ENCODE measurements around the gene NAT9. TPM values are rescaled to one million over a fixed set of nuclear protein-coding genes. Genes with fewer than 3 reads are reported as not detected.

The NAT9 gene
- total and polyA plus RNA-seq, 4 donors: 27.1 to 47.4 (median 36.6) TPM

DNA sequence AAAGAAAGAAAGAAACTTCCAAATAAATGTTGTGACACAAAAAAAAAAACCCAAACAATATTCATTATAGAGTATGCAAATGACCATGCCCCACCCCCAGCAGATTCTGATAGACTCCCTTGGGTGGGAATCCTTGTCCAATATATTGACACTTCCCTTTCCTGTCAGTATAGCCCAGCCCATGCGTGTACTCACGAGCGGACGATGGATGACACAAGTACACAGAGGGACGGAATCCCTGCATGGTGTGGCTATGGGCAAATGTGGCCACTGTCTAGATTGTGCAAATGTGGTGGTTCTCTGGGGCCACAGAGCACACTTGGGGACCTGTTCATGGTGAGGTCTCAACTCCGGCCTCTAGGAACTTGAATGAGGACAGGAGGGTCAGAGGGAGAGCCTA lies 36.0 kb downstream of the NAT9 start:
- TF ChIP-seq, protein P1, sequence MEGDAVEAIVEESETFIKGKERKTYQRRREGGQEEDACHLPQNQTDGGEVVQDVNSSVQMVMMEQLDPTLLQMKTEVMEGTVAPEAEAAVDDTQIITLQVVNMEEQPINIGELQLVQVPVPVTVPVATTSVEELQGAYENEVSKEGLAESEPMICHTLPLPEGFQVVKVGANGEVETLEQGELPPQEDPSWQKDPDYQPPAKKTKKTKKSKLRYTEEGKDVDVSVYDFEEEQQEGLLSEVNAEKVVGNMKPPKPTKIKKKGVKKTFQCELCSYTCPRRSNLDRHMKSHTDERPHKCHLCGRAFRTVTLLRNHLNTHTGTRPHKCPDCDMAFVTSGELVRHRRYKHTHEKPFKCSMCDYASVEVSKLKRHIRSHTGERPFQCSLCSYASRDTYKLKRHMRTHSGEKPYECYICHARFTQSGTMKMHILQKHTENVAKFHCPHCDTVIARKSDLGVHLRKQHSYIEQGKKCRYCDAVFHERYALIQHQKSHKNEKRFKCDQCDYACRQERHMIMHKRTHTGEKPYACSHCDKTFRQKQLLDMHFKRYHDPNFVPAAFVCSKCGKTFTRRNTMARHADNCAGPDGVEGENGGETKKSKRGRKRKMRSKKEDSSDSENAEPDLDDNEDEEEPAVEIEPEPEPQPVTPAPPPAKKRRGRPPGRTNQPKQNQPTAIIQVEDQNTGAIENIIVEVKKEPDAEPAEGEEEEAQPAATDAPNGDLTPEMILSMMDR (IDR thresholded peaks at IDR 0.05; ENCODE audit: control extremely low read depth, extremely low read depth): no peak
- Histone ChIP-seq H3K27me3 (ENCODE audit: control insufficient read depth in 3 of 3, insufficient read depth in 3 of 3, low read length in 2 of 3) (peaks cover 0 to 19% (median 3%) of the 10 kb centered on the region in 3 donors), H3K27ac (ENCODE audit: low read depth in 1 of 2, low read length in 1 of 2) (no peak overlapping the region), H3K9me3 (ENCODE audit: control insufficient read depth in 4 of 4, insufficient read depth in 3 of 4, low read length in 3 of 4) (no peaks in the 10 kb centered on the region), H3K4me3 (no peak overlapping the region), H3K36me3 (ENCODE audit: control insufficient read depth in 4 of 4, insufficient read depth in 4 of 4, low read length in 4 of 4) (no peaks in the 10 kb centered on the region), H3K9ac (ENCODE audit: insufficient read depth in 1 of 2, low read length in 2 of 2) (no peak overlapping the region), H3K4me1 (ENCODE audit: control insufficient read depth in 5 of 5, insufficient read depth in 5 of 5, low read length in 5 of 5) (peaks cover 0 to 49% (median 8%) of the 10 kb centered on the region in 5 donors)
- no peak for DNase-seq
- WGBS, 2 donors: 19 to 55% methylated on average over 6 of the region's 6 CpGs
- ATAC-seq (ENCODE audit: insufficient read depth, low FRiP score): no peak

DNA sequence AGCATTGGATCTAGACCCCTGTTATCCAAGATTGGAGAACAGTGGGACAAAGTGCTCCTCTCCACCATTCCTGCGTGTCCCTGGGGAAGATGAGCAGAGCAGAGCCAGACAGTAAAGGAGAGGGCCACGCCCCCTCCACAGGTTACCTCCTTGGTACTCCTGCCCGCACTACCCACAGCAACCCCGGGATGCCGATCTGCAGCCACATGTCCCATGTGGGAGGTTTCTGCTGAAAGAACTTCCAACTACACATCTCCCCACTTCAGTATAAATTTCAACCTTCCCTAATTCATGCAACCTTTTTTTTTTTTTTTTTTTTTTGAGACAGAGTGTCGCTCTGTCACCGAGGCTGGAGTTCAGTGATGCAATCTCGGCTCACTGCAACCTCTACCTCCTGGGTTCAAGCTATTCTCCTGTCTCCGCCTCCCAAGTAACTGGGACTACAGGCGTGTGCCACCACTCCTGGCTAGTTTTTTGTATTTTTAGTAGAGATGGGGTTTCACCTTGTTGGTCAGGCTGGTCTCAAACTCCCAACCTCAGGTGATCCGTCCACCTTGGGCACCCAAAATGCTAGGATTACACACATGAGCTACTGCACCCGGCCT lies 36.8 kb downstream of the NAT9 start:
- H3K9ac ChIP-seq (ENCODE audit: insufficient read depth in 1 of 2, low read length in 2 of 2): no peak overlapping the region
- peaks cover 0 to 42% (median 8%) of the 10 kb centered on the region in 5 donors for H3K4me1 ChIP-seq (ENCODE audit: control insufficient read depth in 5 of 5, insufficient read depth in 5 of 5, low read length in 5 of 5)

DNA sequence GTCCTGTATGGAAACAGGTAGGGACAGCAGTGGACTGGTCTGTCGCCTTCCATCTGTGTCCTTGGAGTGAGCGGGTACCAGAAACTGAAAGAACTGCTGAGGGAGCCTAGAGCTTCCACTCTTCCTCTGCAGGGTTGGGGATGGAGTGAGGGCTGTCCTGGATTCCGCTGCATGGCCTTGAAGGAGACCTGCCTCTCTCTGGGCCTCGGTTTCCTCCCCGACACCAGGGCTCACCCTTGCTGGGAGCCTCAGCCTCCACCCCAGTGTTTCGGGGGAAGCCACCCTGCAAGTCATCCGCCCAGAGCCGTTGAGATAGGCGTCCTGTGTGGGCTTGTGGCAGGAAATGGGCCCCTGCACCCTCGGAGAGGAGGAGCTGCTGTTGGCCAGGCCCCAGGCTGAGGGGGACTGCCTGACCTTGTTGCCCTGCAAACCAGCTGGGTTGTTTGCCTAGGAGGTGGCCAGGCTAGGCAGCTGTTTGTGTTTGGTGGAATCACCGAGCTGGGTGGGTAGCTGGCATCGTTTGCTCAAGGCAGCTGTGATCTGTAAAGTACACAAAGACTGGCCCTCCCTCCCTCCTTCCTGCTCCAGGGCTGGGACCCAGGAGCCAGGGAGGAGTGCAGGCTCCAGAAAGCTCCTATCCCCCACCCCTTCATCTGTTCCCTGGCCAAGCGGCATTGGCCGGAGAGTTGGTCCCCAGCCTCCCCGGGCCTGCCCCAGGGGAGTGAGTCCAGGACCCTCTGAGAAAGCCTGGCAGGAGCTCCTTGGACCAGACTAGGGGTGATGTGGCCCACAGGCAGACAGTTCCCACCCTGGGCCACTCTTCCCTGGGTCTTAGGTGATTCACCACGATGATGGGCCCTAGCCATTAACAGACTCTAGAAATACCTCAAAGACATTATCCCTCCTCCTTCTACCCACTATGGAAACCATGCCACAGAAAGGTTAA lies 37.8 kb downstream of the NAT9 start:
- H3K4me3 ChIP-seq: no peak overlapping the region
- peak overlapping the region in 1 of 2 donors; percentile 5 for H3K27ac ChIP-seq (ENCODE audit: low read depth in 1 of 2, low read length in 1 of 2)
- 19 to 29% methylated on average over 16 of the region's 16 CpGs for WGBS, 2 donors
- no peaks in the 10 kb centered on the region for H3K36me3 ChIP-seq (ENCODE audit: control insufficient read depth in 4 of 4, insufficient read depth in 4 of 4, low read length in 4 of 4)
- H3K27me3 ChIP-seq (ENCODE audit: control insufficient read depth in 3 of 3, insufficient read depth in 3 of 3, low read length in 2 of 3): peaks cover 0 to 26% (median 3%) of the 10 kb centered on the region in 3 donors
- TF ChIP-seq, protein P1 (IDR thresholded peaks at IDR 0.05; ENCODE audit: control extremely low read depth, extremely low read depth): no peak
- no peak overlapping the region for H3K9ac ChIP-seq (ENCODE audit: insufficient read depth in 1 of 2, low read length in 2 of 2)
- ATAC-seq (ENCODE audit: insufficient read depth, low FRiP score) (peak; percentile 39), DNase-seq (peak; percentile 92 to 96 (median 93))
- H3K4me1 ChIP-seq (ENCODE audit: control insufficient read depth in 5 of 5, insufficient read depth in 5 of 5, low read length in 5 of 5): peaks cover 0 to 42% (median 8%) of the 10 kb centered on the region in 5 donors
- no peaks in the 10 kb centered on the region for H3K9me3 ChIP-seq (ENCODE audit: control insufficient read depth in 4 of 4, insufficient read depth in 3 of 4, low read length in 3 of 4)

More for the DNA sequence above, 36.8 kb downstream of the NAT9 start:
- no peak overlapping the region for H3K27ac ChIP-seq (ENCODE audit: low read depth in 1 of 2, low read length in 1 of 2)
- TF ChIP-seq, protein P1 (IDR thresholded peaks at IDR 0.05; ENCODE audit: control extremely low read depth, extremely low read depth): no peak
- H3K27me3 ChIP-seq (ENCODE audit: control insufficient read depth in 3 of 3, insufficient read depth in 3 of 3, low read length in 2 of 3): peaks cover 0 to 24% (median 3%) of the 10 kb centered on the region in 3 donors
- no peak for ATAC-seq (ENCODE audit: insufficient read depth, low FRiP score)
- H3K36me3 ChIP-seq (ENCODE audit: control insufficient read depth in 4 of 4, insufficient read depth in 4 of 4, low read length in 4 of 4): no peaks in the 10 kb centered on the region
- DNase-seq: no peak
- 57 to 67% methylated on average over 12 of the region's 12 CpGs for WGBS, 2 donors
- no peak overlapping the region for H3K4me3 ChIP-seq
- H3K9me3 ChIP-seq (ENCODE audit: control insufficient read depth in 4 of 4, insufficient read depth in 3 of 4, low read length in 3 of 4): no peaks in the 10 kb centered on the region
